Measurements from ENCODE around the gene MIER3. TPM values are rescaled to one million over a fixed set of nuclear protein-coding genes. Genes with fewer than 3 reads are reported as not detected.

Gene MIER3
- 10 to 100 TPM; 12.2 to 33.4 (median 20.4) TPM for total RNA-seq

- Histone ChIP-seq H3K4me3 (peak within 1 kb of the TSS; percentile 62 to 90 (median 78)), H3K27me3 (no peaks in the 10 kb centered on the region), H3K27ac (peak within 1 kb of the TSS; percentile 76 to 83 (median 79)), H3K9me3 (no peaks in the 10 kb centered on the region), H3K36me3 (peaks cover 0 to 20% of the 10 kb centered on the region in 2 donors), H3K4me1 (peaks cover 0 to 15% of the 10 kb centered on the region in 2 donors)
- TF ChIP-seq POLR2A (IDR thresholded peaks at IDR 0.05) (peak; percentile 21 to 31), CTCF (IDR thresholded peaks at IDR 0.05 in 4 of 5, conservative IDR thresholded peaks at IDR 0.05 in 1 of 5) (no peak)
- intact Hi-C loops (cut with DNase I; ENCODE audit: low total_unique reads) (loop anchor here (1.0 to 5.0 kb wide), 4 partner anchors 42 to 269 kb away; partner anchors contain the start of gene MAP3K1), in situ Hi-C loops (cut with MboI; ENCODE audit: low sequenced_read_pairs in 4 of 4) (no loop called here)
- DNase-seq (peak; percentile 66 to 67), ATAC-seq (peak; percentile 93 to 94)
These were observed at the start of gene MIER3 for GRCh38 chr5:56951946-56952691. Gene MIER3, minus strand, starts transcription at chr5:56952123. Its CDS starts 21 bp downstream, at chr5:56952102.

GRCh38 chr5:56995596-56995995, 43.7 kb upstream of the MIER3 start:
- ATAC-seq (no peak), DNase-seq (no peak)
- no peak overlapping the region for H3K4me3 ChIP-seq
- TF ChIP-seq CTCF (IDR thresholded peaks at IDR 0.05 in 4 of 5, conservative IDR thresholded peaks at IDR 0.05 in 1 of 5) = no peak
- no peak for TF ChIP-seq POLR2A (IDR thresholded peaks at IDR 0.05)
- H3K27me3 ChIP-seq = no peaks in the 10 kb centered on the region
- no peak overlapping the region for H3K27ac ChIP-seq
- intact Hi-C loops (cut with DNase I; ENCODE audit: low total_unique reads) = no loop called here
- no peaks in the 10 kb centered on the region for H3K9me3 ChIP-seq
- in situ Hi-C loops (cut with MboI; ENCODE audit: low sequenced_read_pairs in 4 of 4) = no loop called here
- H3K36me3 ChIP-seq = no peaks in the 10 kb centered on the region
- no peaks in the 10 kb centered on the region for H3K4me1 ChIP-seq

- H3K4me3 ChIP-seq = no peak overlapping the region
- TF ChIP-seq POLR2A (IDR thresholded peaks at IDR 0.05) (no peak), CTCF (IDR thresholded peaks at IDR 0.05 in 4 of 5, conservative IDR thresholded peaks at IDR 0.05 in 1 of 5) (no peak)
- no peak overlapping the region for H3K27ac ChIP-seq
- in situ Hi-C loops (cut with MboI; ENCODE audit: low sequenced_read_pairs in 4 of 4) (no loop called here), intact Hi-C loops (cut with DNase I; ENCODE audit: low total_unique reads) (no loop called here)
- H3K27me3 ChIP-seq = no peaks in the 10 kb centered on the region
- no peak for ATAC-seq
- no peaks in the 10 kb centered on the region for H3K36me3 ChIP-seq
- no peaks in the 10 kb centered on the region for H3K4me1 ChIP-seq
- no peaks in the 10 kb centered on the region for H3K9me3 ChIP-seq
- no peak for DNase-seq
These were observed 41.3 kb upstream of the MIER3 start for GRCh38 chr5:56993241-56993640.

GRCh38 chr5:56989676-56990075, 37.8 kb upstream of the MIER3 start:
- in situ Hi-C loops (cut with MboI; ENCODE audit: low sequenced_read_pairs in 4 of 4) (no loop called here), intact Hi-C loops (cut with DNase I; ENCODE audit: low total_unique reads) (no loop called here)
- no peak overlapping the region for H3K27ac ChIP-seq
- TF ChIP-seq POLR2A (IDR thresholded peaks at IDR 0.05) = no peak
- TF ChIP-seq CTCF (IDR thresholded peaks at IDR 0.05 in 4 of 5, conservative IDR thresholded peaks at IDR 0.05 in 1 of 5) = no peak
- DNase-seq (no peak), ATAC-seq (no peak)
- H3K9me3 ChIP-seq = no peaks in the 10 kb centered on the region
- H3K4me1 ChIP-seq = no peaks in the 10 kb centered on the region
- no peaks in the 10 kb centered on the region for H3K36me3 ChIP-seq
- no peaks in the 10 kb centered on the region for H3K27me3 ChIP-seq
- no peak overlapping the region for H3K4me3 ChIP-seq
